GM19351 (cell line): ENCODE measurements around the gene NUB1.

Source experiments
- ATAC-seq: cut with Tn5 transposase; IDR thresholded peaks from one replicate; pipeline ENCODE4 v1.9.1; 2021; ENCODE audit warnings: mild to moderate bottlenecking, moderate library complexity; ENCODE audit not compliant: unreplicated experiment

NUB1 gene

DNA sequence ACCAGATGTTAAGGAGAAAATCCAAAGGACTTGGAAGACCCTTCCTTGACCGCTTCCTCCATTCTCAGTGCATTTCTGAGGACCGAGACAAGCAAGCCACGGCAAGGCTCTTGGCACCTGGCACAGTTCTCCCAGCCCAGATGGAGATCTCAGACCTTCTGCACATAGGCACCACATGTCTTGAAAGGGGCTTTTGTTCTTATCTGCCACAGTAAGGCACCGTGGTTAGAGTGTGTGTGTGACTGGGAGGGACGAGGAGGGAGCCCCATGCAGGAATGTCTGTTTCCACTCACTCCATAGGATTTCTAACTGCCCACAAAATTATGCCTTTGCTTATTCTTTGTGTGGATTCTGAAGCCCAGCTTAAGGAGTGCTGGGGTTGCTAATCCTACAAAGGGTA is 78.5 kb downstream of the NUB1 start:
- ATAC-seq: no peak

DNA sequence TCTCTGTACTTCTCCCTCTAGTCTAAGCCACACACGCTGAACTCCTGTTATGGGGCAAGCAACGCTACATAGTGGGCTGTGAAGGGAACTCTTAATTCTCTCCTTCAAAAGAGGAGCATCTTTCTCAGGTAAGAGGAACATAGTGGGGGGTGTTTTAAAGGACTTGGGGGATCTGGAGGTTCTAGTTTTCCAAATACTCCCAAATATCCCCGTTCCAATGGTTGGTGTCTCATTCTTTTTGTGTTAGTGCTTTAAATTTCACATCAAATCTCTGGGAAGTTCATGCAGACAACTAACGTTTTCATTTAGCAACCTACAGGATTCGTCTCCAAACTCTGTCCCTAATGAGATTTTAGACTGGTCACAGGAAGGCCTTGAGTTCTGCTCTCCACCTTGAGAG is 80.6 kb downstream of the NUB1 start:
- ATAC-seq: no peak

DNA sequence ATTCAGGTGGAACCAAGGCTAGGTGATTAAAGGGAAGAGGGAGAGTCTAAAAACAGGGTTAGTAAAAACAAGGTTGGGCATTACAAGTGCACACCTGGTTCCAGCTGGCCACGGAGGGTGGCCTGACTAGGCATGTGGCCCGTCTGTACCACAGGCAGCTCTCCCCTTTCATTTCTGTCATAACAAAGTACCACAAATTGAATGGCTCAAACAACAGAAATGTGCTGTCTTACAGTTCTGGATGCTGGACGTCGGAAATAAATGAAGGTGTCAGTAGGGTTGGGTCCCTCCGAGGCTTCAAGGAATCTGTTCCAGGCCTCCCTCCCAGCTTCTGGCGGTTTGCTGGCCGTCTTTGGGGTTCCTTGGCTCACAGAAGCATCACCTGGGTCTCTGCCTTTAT is 81.6 kb downstream of the NUB1 start:
- no peak for ATAC-seq

DNA sequence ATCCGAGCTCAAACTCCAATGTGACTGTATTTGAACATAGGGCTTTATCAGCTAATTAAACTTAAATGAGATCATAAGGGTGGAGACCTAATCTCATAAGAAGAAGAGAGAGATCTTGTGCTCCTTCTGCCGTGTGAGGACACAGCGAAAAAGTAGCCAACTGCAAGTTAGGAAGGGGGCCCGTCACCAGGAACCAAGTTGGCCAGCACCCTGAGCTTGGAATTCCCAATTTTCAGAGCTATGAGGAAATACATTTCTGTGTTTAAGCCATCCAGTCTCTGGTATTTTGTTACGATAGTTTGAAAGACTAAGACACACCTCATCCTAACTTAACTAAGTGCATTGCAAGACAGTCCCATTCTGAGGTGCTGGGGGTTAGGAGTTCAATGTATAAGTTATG is 82.3 kb downstream of the NUB1 start:
- no peak for ATAC-seq

DNA sequence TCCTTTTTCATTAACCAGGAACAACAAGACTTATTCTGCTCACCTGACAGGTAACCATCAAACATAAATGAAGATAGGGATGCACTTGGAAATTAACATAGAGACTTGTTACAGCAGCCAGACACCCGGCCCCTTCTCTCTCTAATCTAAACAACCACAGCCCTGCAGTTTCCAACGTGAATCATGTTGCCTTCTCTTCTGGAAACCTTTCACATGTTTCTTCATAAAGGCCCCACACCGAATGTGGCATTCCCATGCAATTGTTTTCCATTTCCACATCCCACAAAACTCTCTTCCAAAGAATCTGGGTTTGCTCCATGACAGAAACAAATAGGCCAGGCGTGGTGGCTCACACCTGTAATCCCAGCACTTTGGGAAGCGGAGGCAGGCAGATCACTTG is 83.2 kb downstream of the NUB1 start:
- ATAC-seq: no peak

DNA sequence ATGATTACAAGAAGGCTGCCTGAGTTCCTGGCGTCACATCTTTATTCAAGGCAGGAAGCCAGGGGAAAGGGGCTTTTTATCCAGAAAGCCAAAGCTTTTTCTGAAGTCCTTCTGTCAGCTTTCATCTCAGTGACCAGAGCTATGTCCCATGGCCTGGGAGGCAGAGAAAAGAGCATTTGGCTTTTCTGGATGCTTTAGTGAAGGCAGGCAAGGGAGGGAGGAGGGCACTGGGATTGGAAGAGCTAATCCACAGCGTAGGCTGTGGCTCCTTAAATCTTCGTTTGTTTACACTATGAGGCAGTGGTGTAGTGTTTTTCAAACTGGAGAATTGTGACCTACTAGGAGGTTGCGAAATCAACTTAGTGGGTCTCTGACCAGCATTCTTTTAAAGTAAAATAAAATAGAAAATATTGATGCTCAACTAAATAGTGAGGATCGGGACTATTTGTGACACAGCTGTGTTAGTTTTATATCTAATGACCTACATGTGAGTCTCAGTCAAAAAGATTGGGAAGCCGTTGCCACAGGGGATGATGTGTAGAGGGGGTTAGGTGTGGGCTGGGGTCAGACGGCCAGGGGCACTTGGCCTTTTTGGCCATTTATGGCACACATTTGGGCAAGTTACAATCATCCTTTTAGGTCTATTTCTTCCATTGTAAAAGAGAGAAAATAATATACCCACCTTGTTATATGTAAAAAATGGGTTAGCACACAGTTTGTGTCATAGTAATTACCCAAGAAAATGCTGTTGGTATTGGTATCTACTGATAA is 84.2 kb downstream of the NUB1 start:
- no peak for ATAC-seq

DNA sequence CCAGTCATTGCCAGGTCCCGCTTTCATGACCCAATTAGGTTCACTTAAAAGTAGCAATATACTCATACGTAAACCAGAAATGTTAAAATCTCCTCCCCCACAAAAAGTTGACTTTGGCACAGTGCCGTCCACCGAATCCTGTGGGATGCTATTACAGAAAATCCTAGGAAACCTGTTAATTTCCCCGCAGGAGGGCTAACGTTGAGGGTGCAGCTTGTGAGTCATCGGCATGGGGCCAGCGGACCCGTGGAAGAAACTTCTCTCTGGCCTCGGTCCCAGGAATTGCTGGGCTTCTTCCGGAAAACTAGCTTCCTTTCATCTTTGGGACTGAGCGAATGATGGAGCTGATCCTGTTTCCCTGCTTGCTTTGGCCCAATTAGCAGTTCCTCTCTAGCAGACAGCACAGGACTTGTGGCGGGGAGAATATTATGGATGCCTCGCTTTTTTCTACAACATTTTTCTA is 84.9 kb downstream of the NUB1 start:
- no peak for ATAC-seq

DNA sequence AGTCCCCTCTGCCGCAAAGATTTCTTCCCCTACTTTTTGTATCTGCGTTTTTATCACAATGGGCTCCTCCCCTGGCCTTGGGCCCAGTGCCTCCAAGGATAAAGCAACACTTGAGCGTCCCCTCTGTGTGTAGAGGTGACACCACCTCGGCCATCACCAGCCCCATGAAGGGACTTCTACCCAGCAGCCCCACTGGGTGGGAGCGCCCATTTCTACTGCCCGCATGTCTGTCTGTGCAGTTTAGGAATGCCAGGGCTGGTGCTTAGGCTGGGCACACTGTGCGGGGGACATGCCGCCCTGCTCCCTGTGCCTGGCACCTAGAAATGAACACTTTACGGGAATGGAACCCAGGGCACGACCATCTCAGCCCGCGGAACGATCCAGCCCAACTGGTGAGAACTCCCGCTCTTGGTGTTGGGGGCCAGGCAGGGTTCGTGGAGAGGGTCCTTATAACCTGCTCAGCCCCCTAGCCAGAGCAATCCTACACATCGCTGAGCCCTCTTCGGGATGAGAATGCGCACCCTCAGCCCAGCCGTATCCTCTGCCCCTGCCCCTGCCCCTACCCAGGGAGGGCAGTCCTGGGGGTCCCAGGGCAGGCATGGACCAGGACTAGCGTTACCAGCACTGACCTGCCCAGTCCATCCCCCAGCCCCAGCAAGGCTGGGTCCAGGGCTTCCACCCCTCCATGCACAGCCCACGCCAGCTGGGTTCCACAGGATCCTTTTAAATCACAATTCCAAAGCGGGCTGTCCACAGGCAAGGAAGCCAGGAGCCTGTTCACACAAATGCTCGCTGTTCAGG is 85.5 kb downstream of the NUB1 start:
- ATAC-seq: no peak

DNA sequence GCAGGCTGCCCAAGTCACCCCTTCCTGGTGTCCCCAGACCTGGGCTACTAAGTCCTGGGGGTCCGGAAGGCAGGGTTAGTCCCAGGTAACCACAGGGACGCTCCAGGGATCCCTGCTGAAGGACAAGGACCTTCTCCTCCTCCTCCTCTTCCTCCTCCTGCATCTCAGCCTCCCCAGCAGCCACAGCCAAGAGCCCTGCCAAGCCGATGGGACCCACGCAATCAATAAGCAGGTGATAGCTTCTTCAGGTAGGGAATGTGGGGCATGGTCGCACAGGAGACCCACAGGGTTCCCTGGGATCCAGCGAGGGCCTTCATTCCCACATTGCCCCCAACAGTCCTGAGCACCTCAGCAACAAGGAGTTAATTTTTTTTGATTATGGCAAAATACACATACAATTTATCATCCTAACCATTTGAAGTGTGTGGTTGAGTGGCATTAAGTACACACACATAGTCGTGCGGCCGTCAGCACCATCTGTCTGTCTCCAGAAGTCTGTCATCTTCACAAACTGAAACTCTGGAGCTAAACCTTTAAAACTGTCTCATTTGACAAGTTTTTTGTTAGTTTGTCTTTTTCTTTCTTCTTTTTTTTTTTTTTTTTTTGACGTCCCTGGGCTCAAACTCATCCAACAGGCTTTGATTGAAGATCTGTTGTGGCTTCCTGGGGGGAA is 86.2 kb downstream of the NUB1 start:
- no peak for ATAC-seq
